ENCODE results near the gene ANKFY1.

Gene ANKFY1

GRCh38 chr17:4154201-4154600 lies 109.6 kb downstream of the ANKFY1 start:
- no peaks in the 10 kb centered on the region for H3K36me3 ChIP-seq (ENCODE audit: control insufficient read depth, low read length)

DNA sequence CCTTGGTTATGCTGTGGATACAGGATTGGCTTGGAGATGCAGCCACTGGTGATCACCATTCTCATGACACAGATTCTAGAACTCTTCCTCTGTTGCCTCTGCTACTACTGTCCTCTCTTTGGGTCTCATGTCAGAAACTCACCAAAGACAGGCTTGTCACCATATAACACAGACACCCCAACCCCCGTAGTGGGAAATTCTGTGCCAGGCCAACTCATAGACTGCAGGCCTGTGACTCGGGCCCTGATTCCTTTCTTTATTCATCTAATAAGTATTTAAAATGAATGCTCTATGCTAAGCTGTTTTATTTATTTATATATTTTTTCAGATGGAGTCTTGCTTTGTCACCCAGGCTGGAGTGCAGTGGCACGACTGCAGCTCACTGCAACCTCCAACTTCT lies 111.3 kb downstream of the ANKFY1 start:
- no peaks in the 10 kb centered on the region for H3K4me1 ChIP-seq (ENCODE audit: control insufficient read depth, low read length)
- no peaks in the 10 kb centered on the region for H3K9me2 ChIP-seq (replicated peaks; ENCODE audit: control insufficient read depth, low read length)
- no peak for TF ChIP-seq EZH2phosphoT487 (IDR thresholded peaks at IDR 0.05; ENCODE audit: borderline replicate concordance, low read length)
- no peak for TF ChIP-seq CTCF (IDR thresholded peaks at IDR 0.05; ENCODE audit: low read depth, low read length, poor library complexity, severe bottlenecking)
- H3K9me3 ChIP-seq (ENCODE audit: control insufficient read depth, insufficient read depth, low read length): no peaks in the 10 kb centered on the region
- no peaks in the 10 kb centered on the region for H3K36me3 ChIP-seq (ENCODE audit: control insufficient read depth, low read length)
- H4K20me1 ChIP-seq (ENCODE audit: control insufficient read depth, insufficient read depth, low read depth, low read length): no peaks in the 10 kb centered on the region
- no peaks in the 10 kb centered on the region for H3K27me3 ChIP-seq (ENCODE audit: control insufficient read depth, low read length)
- no peak overlapping the region for H3K4me3 ChIP-seq (ENCODE audit: low read length)
- H3F3A ChIP-seq (ENCODE audit: control insufficient read depth, insufficient read depth): no peaks in the 10 kb centered on the region
- H3K79me2 ChIP-seq (ENCODE audit: control insufficient read depth, low read length): no peaks in the 10 kb centered on the region
- no peak overlapping the region for H3K4me2 ChIP-seq (ENCODE audit: low read length)
- no peak overlapping the region for H3K27ac ChIP-seq (ENCODE audit: low read depth, low read length)

More at GRCh38 chr17:4154201-4154600, 109.6 kb downstream of the ANKFY1 start:
- Histone ChIP-seq H3F3A (ENCODE audit: control insufficient read depth, insufficient read depth) (no peaks in the 10 kb centered on the region), H3K9me2 (replicated peaks; ENCODE audit: control insufficient read depth, low read length) (no peaks in the 10 kb centered on the region), H4K20me1 (ENCODE audit: control insufficient read depth, insufficient read depth, low read depth, low read length) (no peaks in the 10 kb centered on the region), H3K4me1 (ENCODE audit: control insufficient read depth, low read length) (no peaks in the 10 kb centered on the region), H3K4me3 (ENCODE audit: low read length) (no peak overlapping the region), H3K79me2 (ENCODE audit: control insufficient read depth, low read length) (no peaks in the 10 kb centered on the region), H3K4me2 (ENCODE audit: low read length) (no peak overlapping the region), H3K9me3 (ENCODE audit: control insufficient read depth, insufficient read depth, low read length) (no peaks in the 10 kb centered on the region), H3K27ac (ENCODE audit: low read depth, low read length) (no peak overlapping the region), H3K27me3 (ENCODE audit: control insufficient read depth, low read length) (no peaks in the 10 kb centered on the region)
- TF ChIP-seq EZH2phosphoT487 (IDR thresholded peaks at IDR 0.05; ENCODE audit: borderline replicate concordance, low read length): no peak
- TF ChIP-seq CTCF (IDR thresholded peaks at IDR 0.05; ENCODE audit: low read depth, low read length, poor library complexity, severe bottlenecking): no peak

GRCh38 chr17:4150096-4150495 lies 113.7 kb downstream of the ANKFY1 start:
- H3K27ac ChIP-seq (ENCODE audit: low read depth, low read length): no peak overlapping the region
- H3K27me3 ChIP-seq (ENCODE audit: control insufficient read depth, low read length): no peaks in the 10 kb centered on the region
- H3K4me1 ChIP-seq (ENCODE audit: control insufficient read depth, low read length): peaks cover 2% of the 10 kb centered on the region; the same call in 1 of the 2 replicates
- no peak overlapping the region for H3K4me2 ChIP-seq (ENCODE audit: low read length)
- no peak overlapping the region for H3K4me3 ChIP-seq (ENCODE audit: low read length)
- H3K79me2 ChIP-seq (ENCODE audit: control insufficient read depth, low read length): peaks cover 4% of the 10 kb centered on the region
- no peaks in the 10 kb centered on the region for H3K36me3 ChIP-seq (ENCODE audit: control insufficient read depth, low read length)
- H3K9me3 ChIP-seq (ENCODE audit: control insufficient read depth, insufficient read depth, low read length): no peaks in the 10 kb centered on the region
- H3K9me2 ChIP-seq (replicated peaks; ENCODE audit: control insufficient read depth, low read length): no peaks in the 10 kb centered on the region
- TF ChIP-seq CTCF (IDR thresholded peaks at IDR 0.05; ENCODE audit: low read depth, low read length, poor library complexity, severe bottlenecking) (no peak), EZH2phosphoT487 (IDR thresholded peaks at IDR 0.05; ENCODE audit: borderline replicate concordance, low read length) (no peak)
- H4K20me1 ChIP-seq (ENCODE audit: control insufficient read depth, insufficient read depth, low read depth, low read length): no peaks in the 10 kb centered on the region
- H3F3A ChIP-seq (ENCODE audit: control insufficient read depth, insufficient read depth): 0 out of 2 replicates have a peak, but pooled peaks cover 2% of the 10 kb centered on the region

Data from DOHH2 (cell line).